Muscle layer of colon (tissue), 2 donors: ENCODE data around the gene TCIRG1.

Source experiments
- H3K27ac ChIP-seq: one replicate; pipeline ENCODE4 v1.7.0; 2013; ENCODE audit warnings: low read depth, mild to moderate bottlenecking, low read length, moderate library complexity
- H3K27me3 ChIP-seq, 2 donors: one replicate each; pipeline ENCODE4 v1.7.0; 2013; ENCODE audit warnings: low read length in 2 of 2, mild to moderate bottlenecking in 2 of 2; ENCODE audit not compliant: insufficient read depth in 2 of 2, control insufficient read depth in 1 of 2
- H3K36me3 ChIP-seq: one replicate; pipeline ENCODE4 v1.7.0; 2013; ENCODE audit warnings: mild to moderate bottlenecking, low read length; ENCODE audit not compliant: insufficient read depth
- H3K4me1 ChIP-seq: one replicate; pipeline ENCODE4 v1.7.0; 2013; ENCODE audit warnings: mild to moderate bottlenecking, low read length; ENCODE audit not compliant: insufficient read depth
- H3K4me3 ChIP-seq, 2 donors: one replicate each; pipeline ENCODE4 v1.7.0; 2013; ENCODE audit warnings: low read length in 2 of 2, low read depth in 1 of 2, mild to moderate bottlenecking in 1 of 2, moderate library complexity in 1 of 2
- H3K9ac ChIP-seq: one replicate; pipeline ENCODE4 v1.7.0; 2013; ENCODE audit warnings: low read length
- H3K9me3 ChIP-seq: one replicate; pipeline ENCODE4 v1.7.0; 2013; ENCODE audit warnings: mild to moderate bottlenecking, low read length
- donor health status: abdominal sarcoma.
- donor health status: Adenocarcinoma of cecum.

The TCIRG1 gene

DNA sequence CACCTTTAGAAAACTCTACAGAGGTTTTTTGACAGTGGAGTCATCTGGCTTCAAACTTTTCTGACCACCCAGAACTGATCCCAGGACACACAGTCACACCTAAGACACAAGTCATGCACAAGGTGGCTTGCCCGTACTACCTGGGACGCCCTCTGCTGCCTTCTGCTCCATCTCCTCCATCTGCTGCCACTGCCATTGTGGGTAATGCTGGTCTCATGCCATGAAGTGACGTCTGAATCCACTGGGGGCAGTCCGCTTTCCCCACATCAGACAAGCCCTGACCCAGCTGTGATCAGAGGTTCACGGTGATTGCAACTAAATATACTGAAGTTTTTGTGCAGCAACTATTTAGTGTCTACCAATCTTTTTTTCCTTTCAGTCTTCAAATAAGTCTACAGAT is 13.8 kb upstream of the TCIRG1 start:
- H3K4me3 ChIP-seq = no peak overlapping the region
- H3K36me3 ChIP-seq = peaks cover 4% of the 10 kb centered on the region
- peaks cover 10% of the 10 kb centered on the region for H3K4me1 ChIP-seq
- H3K27ac ChIP-seq = no peak overlapping the region
- H3K9me3 ChIP-seq = no peaks in the 10 kb centered on the region
- H3K27me3 ChIP-seq = no peaks in the 10 kb centered on the region
- no peak overlapping the region for H3K9ac ChIP-seq

GRCh38 chr11:68026391-68027105 is 12.3 kb upstream of the TCIRG1 start:
- H3K27me3 ChIP-seq = no peaks in the 10 kb centered on the region
- no peaks in the 10 kb centered on the region for H3K9me3 ChIP-seq
- no peak overlapping the region for H3K27ac ChIP-seq
- no peak overlapping the region for H3K9ac ChIP-seq
- H3K4me3 ChIP-seq = no peak overlapping the region
- peaks cover 4% of the 10 kb centered on the region for H3K36me3 ChIP-seq
- H3K4me1 ChIP-seq = peaks cover 16% of the 10 kb centered on the region

- H3K9ac ChIP-seq = no peak overlapping the region
- H3K4me1 ChIP-seq = peaks cover 27% of the 10 kb centered on the region
- H3K36me3 ChIP-seq = peaks cover 4% of the 10 kb centered on the region
- H3K9me3 ChIP-seq = no peaks in the 10 kb centered on the region
- no peak overlapping the region for H3K4me3 ChIP-seq
- no peak overlapping the region for H3K27ac ChIP-seq
- H3K27me3 ChIP-seq = no peaks in the 10 kb centered on the region
These were observed 11.2 kb upstream of the TCIRG1 start for GRCh38 chr11:68027667-68028066.

- H3K4me1 ChIP-seq = peaks cover 27% of the 10 kb centered on the region
- no peak overlapping the region for H3K9ac ChIP-seq
- H3K27me3 ChIP-seq = no peaks in the 10 kb centered on the region
- H3K9me3 ChIP-seq = no peaks in the 10 kb centered on the region
- peaks cover 17% of the 10 kb centered on the region for H3K36me3 ChIP-seq
- no peak overlapping the region for H3K27ac ChIP-seq
- no peak overlapping the region for H3K4me3 ChIP-seq
These were observed 9.9 kb upstream of the TCIRG1 start for GRCh38 chr11:68028802-68029545.

DNA sequence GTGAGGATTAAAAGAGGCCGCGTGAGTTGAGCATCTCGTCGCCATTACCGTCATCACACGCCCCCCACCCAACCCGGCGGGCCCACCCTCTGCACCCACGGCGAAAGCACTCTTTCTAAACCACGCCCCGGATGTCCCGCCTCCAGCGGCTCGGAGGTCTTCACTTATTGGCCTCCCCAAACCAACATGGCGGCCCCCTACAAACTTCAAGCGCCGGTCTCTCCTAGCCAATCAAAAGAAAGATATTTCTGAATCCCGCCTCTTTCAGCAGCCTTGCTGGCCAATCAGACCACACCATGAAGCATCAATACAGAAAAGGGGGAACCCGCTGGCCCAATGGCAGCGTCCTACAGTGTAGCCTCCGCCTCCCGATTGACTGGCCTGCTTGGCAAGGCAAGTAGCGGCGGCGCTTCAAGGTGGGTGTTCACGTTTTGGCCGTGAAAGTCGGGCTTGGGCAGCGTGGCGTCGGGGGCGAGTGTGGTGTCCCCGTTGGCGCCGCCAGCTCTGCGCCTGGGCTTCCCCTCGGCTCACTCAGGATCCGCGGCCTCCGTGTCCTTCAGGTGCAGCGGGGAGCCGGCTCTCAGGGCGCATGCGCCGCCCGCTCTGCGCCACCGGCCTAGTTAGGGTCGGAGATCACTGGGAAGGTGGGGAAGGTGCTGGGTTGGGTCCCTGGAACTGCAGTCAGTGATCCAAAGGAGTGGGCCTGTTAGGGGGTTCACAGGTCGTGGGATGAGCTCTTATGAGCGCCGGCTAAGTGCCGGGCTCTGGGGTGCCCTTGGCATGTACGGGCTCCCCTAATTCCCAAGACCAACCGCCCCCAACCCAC is 8.3 kb upstream of the TCIRG1 start, which contains the start of gene NDUFS8:
Gene NDUFS8, plus strand, starts transcription at position 364 of the 826 bp plus-strand sequence. CDS start 1,471 bp downstream, outside the sequence.
- peak within 1 kb of the TSS; percentile 70 for H3K27ac ChIP-seq
- H3K9ac ChIP-seq = peak within 1 kb of the TSS; percentile 99
- H3K27me3 ChIP-seq = no peaks in the 10 kb centered on the region
- H3K36me3 ChIP-seq = peaks cover 24% of the 10 kb centered on the region
- H3K4me3 ChIP-seq = peak within 1 kb of the TSS; percentile 54 to 99
- H3K4me1 ChIP-seq = peaks cover 27% of the 10 kb centered on the region
- no peaks in the 10 kb centered on the region for H3K9me3 ChIP-seq

- no peaks in the 10 kb centered on the region for H3K9me3 ChIP-seq
- H3K36me3 ChIP-seq = peaks cover 24% of the 10 kb centered on the region
- no peaks in the 10 kb centered on the region for H3K27me3 ChIP-seq
- peak overlapping the region; percentile 70 for H3K27ac ChIP-seq
- H3K4me3 ChIP-seq = peak overlapping the region; percentile 54 to 99
- peak overlapping the region; percentile 99 for H3K9ac ChIP-seq
- H3K4me1 ChIP-seq = peaks cover 27% of the 10 kb centered on the region
These were observed 7.7 kb upstream of the TCIRG1 start for GRCh38 chr11:68031144-68031464.

DNA sequence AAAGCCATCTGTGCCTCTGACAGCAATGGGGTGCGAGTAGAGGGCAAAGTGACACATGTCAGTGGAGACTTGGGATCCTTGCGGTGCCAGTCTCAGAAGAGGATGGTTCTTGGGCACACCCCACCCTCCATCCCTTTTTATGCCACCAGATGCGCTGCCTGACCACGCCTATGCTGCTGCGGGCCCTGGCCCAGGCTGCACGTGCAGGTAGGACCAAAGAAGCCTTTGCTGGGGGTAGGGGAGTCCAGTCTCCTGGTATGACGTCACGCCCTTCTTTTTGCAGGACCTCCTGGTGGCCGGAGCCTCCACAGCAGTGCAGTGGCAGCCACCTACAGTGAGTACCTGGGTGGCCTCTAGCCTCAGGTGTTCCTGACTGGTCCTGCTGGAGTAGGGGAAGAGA is 6.8 kb upstream of the TCIRG1 start:
- Histone ChIP-seq H3K27ac (no peak overlapping the region), H3K9ac (peak overlapping the region; percentile 99)

GRCh38 chr11:68032997-68033707 is 5.7 kb upstream of the TCIRG1 start:
- Histone ChIP-seq H3K9me3 (no peaks in the 10 kb centered on the region), H3K4me3 (no peak overlapping the region), H3K36me3 (peaks cover 24% of the 10 kb centered on the region), H3K27ac (no peak overlapping the region), H3K4me1 (peaks cover 35% of the 10 kb centered on the region), H3K9ac (no peak overlapping the region), H3K27me3 (no peaks in the 10 kb centered on the region)

More for the DNA sequence above, 6.8 kb upstream of the TCIRG1 start:
- Histone ChIP-seq H3K4me1 (peaks cover 27% of the 10 kb centered on the region), H3K27me3 (no peaks in the 10 kb centered on the region), H3K9me3 (no peaks in the 10 kb centered on the region), H3K4me3 (peak overlapping the region in 1 of 2 donors; percentile 99), H3K36me3 (peaks cover 24% of the 10 kb centered on the region)

DNA sequence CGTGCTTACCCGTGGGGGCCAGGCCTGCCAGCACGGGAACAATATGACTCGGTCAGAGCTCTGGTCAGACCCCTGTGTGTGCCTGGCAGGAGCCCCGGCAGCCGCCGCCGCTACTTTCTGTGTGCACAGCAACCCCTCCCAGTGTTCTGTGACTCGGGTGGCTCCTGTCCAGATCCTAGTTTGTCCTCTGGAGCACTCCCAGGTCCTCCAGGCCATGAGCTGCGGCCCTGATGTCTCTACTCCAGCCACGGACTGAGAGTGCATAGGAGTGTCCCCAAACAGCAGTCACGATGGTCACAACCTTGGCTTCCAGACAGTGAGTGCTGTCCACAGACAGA is 5.1 kb upstream of the TCIRG1 start:
- H3K27ac ChIP-seq = no peak overlapping the region
- no peak overlapping the region for H3K9ac ChIP-seq
- peaks cover 40% of the 10 kb centered on the region for H3K4me1 ChIP-seq

DNA sequence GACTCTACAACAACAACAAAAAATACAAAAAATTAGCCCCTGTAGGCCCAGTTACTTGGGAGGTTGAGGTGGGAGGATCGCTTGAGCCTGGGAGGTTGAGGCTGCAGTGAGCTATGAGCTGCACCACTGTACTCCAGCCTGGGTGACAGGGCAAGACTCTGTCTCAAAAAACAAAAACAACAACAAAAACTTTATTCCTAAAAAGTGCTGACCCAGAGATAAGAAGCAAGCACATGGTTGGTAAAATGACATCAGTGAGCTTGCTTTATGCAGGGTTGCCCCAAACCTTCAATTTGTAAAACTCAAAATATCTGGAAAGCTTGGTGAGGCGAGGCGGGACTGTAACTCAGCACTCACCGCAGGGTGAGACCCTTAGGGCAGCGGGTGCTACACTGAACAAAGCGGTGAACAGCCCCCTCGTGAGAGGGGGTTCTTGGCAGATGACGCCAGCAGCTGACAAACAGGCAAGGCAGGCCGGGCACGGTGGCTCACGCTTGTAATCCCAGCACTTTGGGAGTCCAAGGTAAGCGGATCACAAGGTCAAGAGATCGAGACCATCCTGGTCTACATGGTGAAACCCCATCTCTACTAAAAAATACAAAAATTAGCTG is 3.5 kb upstream of the TCIRG1 start:
- H3K9ac ChIP-seq = no peak overlapping the region
- H3K4me1 ChIP-seq = peaks cover 42% of the 10 kb centered on the region
- no peaks in the 10 kb centered on the region for H3K9me3 ChIP-seq
- H3K36me3 ChIP-seq = peaks cover 24% of the 10 kb centered on the region
- no peaks in the 10 kb centered on the region for H3K27me3 ChIP-seq
- no peak overlapping the region for H3K27ac ChIP-seq
- no peak overlapping the region for H3K4me3 ChIP-seq

More for the DNA sequence above, 5.1 kb upstream of the TCIRG1 start:
- Histone ChIP-seq H3K9me3 (no peaks in the 10 kb centered on the region), H3K4me3 (no peak overlapping the region), H3K36me3 (peaks cover 24% of the 10 kb centered on the region), H3K27me3 (no peaks in the 10 kb centered on the region)
